B cell (primary cell): ENCODE data around the gene LRR1. TPM values are rescaled to one million over a fixed set of nuclear protein-coding genes. Genes with fewer than 3 reads are reported as not detected.

Experiments
- ATAC-seq: fragments of 200-7000 bp; cut with Tn5 transposase; one replicate; pipeline ENCODE4 v1.10.0; 2021; ENCODE audit warnings: low read depth, mild to moderate bottlenecking, moderate number of reproducible peaks, moderate library complexity
- CTCF ChIA-PET: fragments of 350-600 bp; sonication (Branson Sonifier 250); formaldehyde crosslinking; loops from one replicate; lab custom pipeline; 2021; ENCODE audit warnings: antibody characterized with exemption, inconsistent platforms; lab: Charles Lee
- POLR2A ChIA-PET: fragments of 350-600 bp; sonication (Branson Sonifier 250); formaldehyde crosslinking; loops from one replicate; lab custom pipeline; 2021; ENCODE audit warnings: antibody characterized with exemption; lab: Charles Lee
- DNase-seq: peaks from one replicate; pipeline ENCODE4 v3.0.0; 2013
- H2AFZ ChIP-seq: 2 replicates; pipeline ENCODE4 v1.6.1; 2012; ENCODE audit warnings: mild to moderate bottlenecking, low read depth, low read length; ENCODE audit not compliant: insufficient read depth, poor library complexity, severe bottlenecking
- H3K27ac ChIP-seq, 2 donors: 1 replicate in 1 of 2; 2 replicates in 1 of 2; pipeline ENCODE4 v1.5.1; 2012 to 2013; ENCODE audit warnings: low read length in 2 of 2, mild to moderate bottlenecking in 2 of 2, moderate library complexity in 1 of 2
- H3K27me3 ChIP-seq, 4 experiments: fragments of 200-600 bp in 1 of 4; sonication (generic) in 1 of 4; replicated peaks in 1 of 4; 1 replicate in 2 of 4; 2 replicates in 2 of 4; pipeline versions ENCODE4 v1.6.1 to v1.7.0; 2013 to 2016; ENCODE audit warnings: low read length in 3 of 4, mild to moderate bottlenecking in 2 of 4, mixed read lengths in 1 of 4, moderate library complexity in 1 of 4; ENCODE audit not compliant: insufficient read depth in 4 of 4, control insufficient read depth in 3 of 4; ENCODE audit errors: control extremely low read depth in 1 of 4
- H3K36me3 ChIP-seq, 2 experiments: replicated peaks in 1 of 2; 1 replicate in 1 of 2; 2 replicates in 1 of 2; pipeline versions ENCODE4 v1.6.1 to v1.7.1; 2013; ENCODE audit warnings: low read length in 1 of 2; ENCODE audit not compliant: insufficient read depth in 2 of 2, control insufficient read depth in 1 of 2; ENCODE audit errors: control extremely low read depth in 1 of 2, extremely low read depth in 1 of 2
- H3K4me1 ChIP-seq, 2 donors: fragments of 200-600 bp in 1 of 2; sonication (generic) in 1 of 2; 1 replicate in 1 of 2; 2 replicates in 1 of 2; pipeline versions ENCODE4 v1.5.1 to v1.6.1; 2013 to 2017; ENCODE audit warnings: low read length in 2 of 2; ENCODE audit not compliant: control insufficient read depth in 2 of 2, insufficient read depth in 2 of 2
- H3K4me2 ChIP-seq: replicated peaks from 2 replicates; pipeline ENCODE3; 2012; ENCODE audit warnings: mild to moderate bottlenecking, low read depth, low read length; ENCODE audit not compliant: poor library complexity, severe bottlenecking
- H3K4me3 ChIP-seq, 5 experiments: fragments of 200-600 bp in 1 of 5; sonication (generic) in 1 of 5; 1 replicate in 3 of 5; 2 replicates in 2 of 5; pipeline versions ENCODE4 v1.5.1 to v1.7.0; 2011 to 2016; ENCODE audit warnings: low read length in 4 of 5, mild to moderate bottlenecking in 4 of 5, low read depth in 2 of 5, control low read depth in 1 of 5, moderate library complexity in 1 of 5; ENCODE audit not compliant: insufficient read depth in 1 of 5; ENCODE audit errors: control extremely low read depth in 1 of 5, extremely low read depth in 1 of 5
- H3K79me2 ChIP-seq: fragments of 200-600 bp; sonication (generic); one replicate; pipeline ENCODE4 v1.6.0; 2016; ENCODE audit warnings: low read length; ENCODE audit not compliant: control insufficient read depth, insufficient read depth
- H3K9ac ChIP-seq: fragments of 200-600 bp; sonication (generic); 2 replicates; pipeline ENCODE4 v1.6.1; 2017; ENCODE audit warnings: mild to moderate bottlenecking, low read length, moderate library complexity
- H3K9me3 ChIP-seq, 3 donors: one replicate each; pipeline versions ENCODE4 v1.6.1 to v1.7.1; 2013; ENCODE audit warnings: low read length in 2 of 3; ENCODE audit not compliant: control insufficient read depth in 2 of 3, insufficient read depth in 1 of 3; ENCODE audit errors: control extremely low read depth in 1 of 3
- H4K20me1 ChIP-seq: 2 replicates; pipeline ENCODE4 v1.6.0; 2012; ENCODE audit warnings: mild to moderate bottlenecking, low read length; ENCODE audit not compliant: insufficient read depth, control insufficient read depth, poor library complexity, severe bottlenecking
- H3K27ac Mint-ChIP-seq: one replicate; pipeline ENCODE4 v1.8.0; 2021; ENCODE audit warnings: mixed read lengths
- H3K27me3 Mint-ChIP-seq: one replicate; pipeline ENCODE4 v1.8.0; 2021; ENCODE audit warnings: mixed read lengths
- H3K4me1 Mint-ChIP-seq: one replicate; pipeline ENCODE4 v1.8.0; 2021; ENCODE audit warnings: mixed read lengths
- H3K4me3 Mint-ChIP-seq: one replicate; pipeline ENCODE4 v1.8.0; 2021; ENCODE audit warnings: mixed read lengths
- H3K9me3 Mint-ChIP-seq: one replicate; pipeline ENCODE4 v1.8.0; 2022; ENCODE audit warnings: mixed read lengths; ENCODE audit not compliant: insufficient read depth
- CTCF ChIP-seq: fragments of 200-600 bp; IDR thresholded peaks from one replicate; pipeline ENCODE4 v1.8.0; 2022; ENCODE audit warnings: antibody characterized with exemption, mild to moderate bottlenecking
- EZH2 ChIP-seq: IDR thresholded peaks from 2 replicates; pipeline ENCODE4 v1.6.1; 2012; ENCODE audit warnings: borderline replicate concordance, low read depth, mild to moderate bottlenecking, moderate library complexity, low read length; ENCODE audit not compliant: insufficient read depth, poor library complexity, severe bottlenecking
- WGBS: methylation state at CpG from one replicate; pipeline ENCODE4 v1.1.5; 2013; ENCODE audit warnings: missing lambda C conversion rate; ENCODE audit not compliant: insufficient coverage; 5-methylcytosine and 5-hydroxymethylcytosine counted together
- intact Hi-C: fragments of 100-400 bp; cut with micrococcal nuclease; formaldehyde crosslinking; loops from one replicate; pipeline ENCODE4 v1.10.0; 2022
- polyA plus RNA-seq: library from polyadenylated mRNA; depleted of rRNA; stranded (reverse); fragments of >200 nt; gene quantifications from 2 replicates; pipeline ENCODE4 v1.2.3, GENCODE V29; 2012
- total RNA-seq, 2 donors: library from RNA; stranded (reverse); fragments of 120-200 nt in 1 of 2; gene quantifications; 1 replicate in 1 of 2; 2 replicates in 1 of 2; pipeline versions ENCODE4 v1.2.3 to v1.2.4, GENCODE V29; 2013 to 2022

LRR1 gene
- total and polyA plus RNA-seq, 2 donors (not counting 1 experiment from before 2014, with no cell fraction given): 3.5 to 10.3 TPM

GRCh38 chr14:49549446-49549845, 49.3 kb upstream of the LRR1 start:
- no peaks in the 10 kb centered on the region for H3K79me2 ChIP-seq
- no peaks in the 10 kb centered on the region for H4K20me1 ChIP-seq
- no peak overlapping the region for H3K27ac ChIP-seq
- CTCF ChIA-PET: no interaction called here
- no peak overlapping the region for H3K4me2 ChIP-seq
- no peak for ATAC-seq
- WGBS: no CpG with 5 or more reads among the region's 1 CpG
- no peaks in the 10 kb centered on the region for H3K9me3 Mint-ChIP-seq
- no peak overlapping the region for H3K4me3 ChIP-seq
- TF ChIP-seq EZH2: no peak
- TF ChIP-seq CTCF: no peak
- H2AFZ ChIP-seq: no peak overlapping the region
- H3K9me3 ChIP-seq: no peaks in the 10 kb centered on the region
- H3K4me1 Mint-ChIP-seq: no peaks in the 10 kb centered on the region
- H3K27ac Mint-ChIP-seq: no peak overlapping the region
- no peak overlapping the region for H3K4me3 Mint-ChIP-seq
- intact Hi-C loops: no loop called here
- no peaks in the 10 kb centered on the region for H3K36me3 ChIP-seq
- H3K27me3 ChIP-seq: peaks cover 0 to 6% (median 0%) of the 10 kb centered on the region in 4 experiments
- DNase-seq: no peak
- H3K27me3 Mint-ChIP-seq: no peaks in the 10 kb centered on the region
- no peak overlapping the region for H3K9ac ChIP-seq
- POLR2A ChIA-PET: interaction anchor here (0.6 kb wide), 1 partner anchor 587 kb away, joined by 3 read pairs; no protein-coding TSS in a partner anchor
- no peaks in the 10 kb centered on the region for H3K4me1 ChIP-seq

GRCh38 chr14:49549881-49550280, 48.9 kb upstream of the LRR1 start:
- Mint-ChIP-seq H3K27me3 (no peaks in the 10 kb centered on the region), H3K4me1 (no peaks in the 10 kb centered on the region), H3K4me3 (no peak overlapping the region), H3K9me3 (no peaks in the 10 kb centered on the region), H3K27ac (no peak overlapping the region)
- intact Hi-C loops: no loop called here
- Histone ChIP-seq H2AFZ (no peak overlapping the region), H3K9me3 (no peaks in the 10 kb centered on the region), H3K27ac (no peak overlapping the region), H3K9ac (no peak overlapping the region), H3K4me1 (no peaks in the 10 kb centered on the region), H4K20me1 (no peaks in the 10 kb centered on the region), H3K4me3 (no peak overlapping the region), H3K79me2 (no peaks in the 10 kb centered on the region), H3K36me3 (no peaks in the 10 kb centered on the region), H3K27me3 (peaks cover 0 to 6% (median 0%) of the 10 kb centered on the region in 4 experiments), H3K4me2 (no peak overlapping the region)
- POLR2A ChIA-PET: no interaction called here
- no peak for TF ChIP-seq EZH2
- CTCF ChIA-PET: no interaction called here
- DNase-seq (no peak), ATAC-seq (no peak)
- 91% methylated on average over 2 of the region's 4 CpGs for WGBS
